Stimulated activated CD4-positive, alpha-beta T cell treated with anti-CD3 and anti-CD28 coated beads, TNF-alpha, amount 100 ng/mL, for 48 hours (primary cell): ENCODE data around the gene KMT5C.

Experiments used
- DNase-seq, 3 donors: peaks; one replicate each; pipeline ENCODE4 v3.0.0-alpha.2; 2020; ENCODE audit warnings: low read depth in 3 of 3

KMT5C gene

DNA sequence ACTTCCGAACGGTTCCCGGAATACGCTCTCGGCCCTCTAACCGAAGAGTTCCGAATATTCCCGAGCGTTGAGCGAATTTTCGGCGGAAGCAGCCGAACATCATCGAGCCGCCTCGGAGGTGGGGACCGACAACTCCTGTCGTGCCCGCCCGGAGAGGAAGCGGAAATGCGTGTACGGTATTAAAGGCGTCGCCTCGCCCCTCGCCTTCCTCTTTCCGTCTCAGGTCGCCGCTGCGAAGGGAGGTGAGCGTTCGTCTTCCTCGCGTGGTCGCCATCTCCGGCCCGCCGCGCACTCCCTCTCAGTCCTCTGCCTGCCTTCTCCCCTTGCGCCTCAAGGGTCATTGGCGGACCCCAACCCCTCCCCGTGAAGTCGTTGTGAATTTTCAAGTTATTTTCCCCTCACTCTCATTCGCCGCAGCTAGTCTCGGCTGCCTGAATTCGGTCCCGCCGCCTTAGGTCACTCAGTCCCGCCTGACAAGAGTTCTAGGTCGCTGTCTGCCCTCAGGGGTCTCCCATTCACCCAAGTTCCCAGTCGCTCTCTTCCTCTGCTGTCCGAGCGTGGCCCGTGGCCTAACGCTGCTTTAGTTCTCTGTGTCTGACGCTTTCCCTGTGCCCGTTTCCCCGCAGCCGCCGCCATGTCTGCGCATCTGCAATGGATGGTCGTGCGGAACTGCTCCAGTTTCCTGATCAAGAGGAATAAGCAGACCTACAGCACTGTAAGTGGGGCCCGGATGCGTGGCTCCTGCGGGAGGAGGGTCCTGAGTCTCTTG, 46.2 kb downstream of the KMT5C start, which contains the start of gene RPL28:
Gene RPL28, plus strand, starts transcription at position 209 of the 769 bp plus-strand sequence. Its CDS starts 426 bp downstream, at position 635.
- DNase-seq = peak; percentile 95 to 97 (median 96)

DNA sequence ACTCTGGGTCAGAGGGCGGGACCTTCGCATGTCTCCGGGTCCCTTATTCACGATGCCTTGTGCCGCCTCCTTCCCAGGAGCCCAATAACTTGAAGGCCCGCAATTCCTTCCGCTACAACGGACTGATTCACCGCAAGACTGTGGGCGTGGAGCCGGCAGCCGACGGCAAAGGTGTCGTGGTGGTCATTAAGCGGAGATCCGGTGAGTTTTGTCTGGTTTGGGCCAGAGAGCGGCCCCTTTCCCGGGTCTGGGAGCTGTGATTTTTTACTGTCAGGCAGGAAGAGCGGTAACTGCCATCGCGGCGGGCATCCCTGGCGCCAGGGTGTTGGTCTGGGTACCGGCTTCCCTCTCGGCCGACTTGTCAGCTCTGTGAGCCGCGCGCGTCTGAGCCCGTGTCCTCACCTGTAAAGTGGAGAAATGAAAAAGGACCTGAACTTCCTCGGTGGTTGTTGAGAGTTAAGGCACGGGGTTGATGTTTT, 46.9 kb downstream of the KMT5C start:
- no peak for DNase-seq

DNA sequence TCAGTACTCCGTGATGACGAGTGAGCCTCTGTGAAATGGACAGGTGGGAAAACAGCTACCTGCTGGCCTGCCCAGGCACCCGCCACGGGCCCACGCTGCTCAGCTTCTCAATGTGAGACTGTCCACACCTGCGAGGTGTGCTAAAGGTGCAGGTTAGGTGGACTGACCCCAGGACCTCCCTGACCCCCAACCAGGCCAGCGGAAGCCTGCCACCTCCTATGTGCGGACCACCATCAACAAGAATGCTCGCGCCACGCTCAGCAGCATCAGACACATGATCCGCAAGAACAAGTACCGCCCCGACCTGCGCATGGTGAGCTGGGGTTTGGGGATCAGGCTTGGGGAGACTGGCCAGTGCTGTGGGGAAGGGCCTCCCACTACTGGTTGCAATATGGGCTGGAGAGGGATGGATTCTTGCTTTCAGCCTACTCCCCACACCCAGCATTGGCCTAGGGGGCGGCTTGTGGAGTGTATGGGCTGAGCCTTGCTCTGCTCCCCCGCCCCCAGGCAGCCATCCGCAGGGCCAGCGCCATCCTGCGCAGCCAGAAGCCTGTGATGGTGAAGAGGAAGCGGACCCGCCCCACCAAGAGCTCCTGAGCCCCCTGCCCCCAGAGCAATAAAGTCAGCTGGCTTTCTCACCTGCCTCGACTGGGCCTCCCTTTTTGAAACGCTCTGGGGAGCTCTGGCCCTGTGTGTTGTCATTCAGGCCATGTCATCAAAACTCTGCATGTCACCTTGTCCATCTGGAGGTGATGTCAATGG, 48.2 kb downstream of the KMT5C start:
- DNase-seq = no peak

DNA sequence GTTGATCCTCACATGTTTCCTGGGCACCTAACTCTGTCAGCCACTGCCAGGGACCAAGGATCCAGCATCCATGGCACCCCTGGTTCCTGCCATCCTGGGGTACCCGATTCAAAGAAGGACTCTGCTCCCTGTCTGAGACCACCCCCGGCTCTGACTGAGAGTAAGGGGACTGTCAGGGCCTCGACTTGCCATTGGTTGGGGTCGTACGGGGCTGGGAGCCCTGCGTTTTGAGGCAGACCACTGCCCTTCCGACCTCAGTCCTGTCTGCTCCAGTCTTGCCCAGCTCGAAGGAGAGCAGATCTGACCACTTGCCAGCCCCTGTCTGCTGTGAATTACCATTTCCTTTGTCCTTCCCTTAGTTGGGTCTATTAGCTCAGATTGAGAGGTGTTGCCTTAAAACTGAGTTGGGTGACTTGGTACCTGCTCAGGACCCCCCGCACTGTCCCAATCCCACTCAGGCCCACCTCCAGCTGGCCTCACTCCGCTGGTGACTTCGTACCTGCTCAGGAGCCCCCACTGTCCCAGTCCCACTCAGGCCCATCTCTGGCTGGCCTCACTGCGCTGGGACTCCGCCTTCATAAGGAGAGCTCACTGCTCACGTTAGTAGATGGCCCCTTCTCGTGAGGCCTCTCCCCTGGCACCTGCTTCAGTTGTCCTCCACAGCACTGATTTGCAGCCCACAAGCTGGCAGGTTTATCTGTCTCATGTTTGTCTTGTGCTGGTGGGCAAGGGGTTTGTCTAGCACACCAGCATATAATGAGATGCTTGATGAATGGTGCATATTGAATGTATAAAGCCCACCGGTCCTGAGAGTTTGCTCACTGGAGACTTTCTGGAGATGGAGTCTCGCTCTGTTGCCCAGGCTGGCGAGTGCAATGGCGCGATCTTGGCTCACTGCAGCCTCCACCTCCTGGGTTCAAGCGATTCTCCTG, 50.0 kb downstream of the KMT5C start:
- no peak for DNase-seq

DNA sequence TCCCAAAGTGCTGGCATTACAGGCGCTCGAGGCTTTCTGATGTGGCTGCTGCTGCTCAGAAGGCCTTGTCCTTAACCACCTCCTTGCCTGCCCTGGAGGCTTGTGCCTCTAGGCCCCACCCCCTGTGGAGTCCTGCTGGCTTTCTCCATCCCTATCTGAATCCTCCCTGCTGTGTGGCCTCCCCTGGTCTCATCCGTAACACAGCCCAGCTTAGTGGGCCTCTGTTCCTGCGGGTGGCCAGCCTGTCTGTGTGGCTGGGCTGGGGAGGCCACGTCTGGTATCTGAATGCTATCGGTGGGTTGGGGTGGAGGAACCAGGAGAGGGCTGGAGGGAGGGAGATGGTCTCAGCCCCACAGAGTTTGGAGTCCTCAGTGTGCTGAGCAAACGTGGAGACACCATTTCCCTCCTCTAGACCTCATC, 50.8 kb downstream of the KMT5C start:
- DNase-seq = no peak

DNA sequence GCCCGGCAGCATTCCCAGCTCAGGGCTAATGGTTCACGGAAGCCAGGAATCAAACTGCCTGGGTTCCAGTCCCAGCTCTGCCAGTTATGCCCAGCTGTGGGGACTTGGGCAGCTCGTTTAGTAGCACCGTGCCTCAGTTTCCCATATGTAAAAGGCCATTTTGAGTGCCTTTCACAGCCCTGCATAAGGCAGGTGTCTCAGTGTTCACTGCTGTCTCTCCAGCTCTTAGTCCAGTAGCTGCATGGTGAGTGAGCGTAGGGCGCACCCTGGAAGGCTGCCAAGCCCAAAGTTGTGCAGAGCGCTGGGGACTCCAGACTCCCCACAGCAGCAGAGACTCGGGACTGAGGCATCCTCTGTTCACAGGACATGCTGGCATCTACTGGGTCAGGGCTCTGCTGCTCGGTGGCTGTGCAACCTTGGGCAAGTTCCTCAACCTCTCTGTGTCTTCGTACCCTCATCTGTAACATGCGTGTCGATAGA, 51.6 kb downstream of the KMT5C start:
- no peak for DNase-seq

DNA sequence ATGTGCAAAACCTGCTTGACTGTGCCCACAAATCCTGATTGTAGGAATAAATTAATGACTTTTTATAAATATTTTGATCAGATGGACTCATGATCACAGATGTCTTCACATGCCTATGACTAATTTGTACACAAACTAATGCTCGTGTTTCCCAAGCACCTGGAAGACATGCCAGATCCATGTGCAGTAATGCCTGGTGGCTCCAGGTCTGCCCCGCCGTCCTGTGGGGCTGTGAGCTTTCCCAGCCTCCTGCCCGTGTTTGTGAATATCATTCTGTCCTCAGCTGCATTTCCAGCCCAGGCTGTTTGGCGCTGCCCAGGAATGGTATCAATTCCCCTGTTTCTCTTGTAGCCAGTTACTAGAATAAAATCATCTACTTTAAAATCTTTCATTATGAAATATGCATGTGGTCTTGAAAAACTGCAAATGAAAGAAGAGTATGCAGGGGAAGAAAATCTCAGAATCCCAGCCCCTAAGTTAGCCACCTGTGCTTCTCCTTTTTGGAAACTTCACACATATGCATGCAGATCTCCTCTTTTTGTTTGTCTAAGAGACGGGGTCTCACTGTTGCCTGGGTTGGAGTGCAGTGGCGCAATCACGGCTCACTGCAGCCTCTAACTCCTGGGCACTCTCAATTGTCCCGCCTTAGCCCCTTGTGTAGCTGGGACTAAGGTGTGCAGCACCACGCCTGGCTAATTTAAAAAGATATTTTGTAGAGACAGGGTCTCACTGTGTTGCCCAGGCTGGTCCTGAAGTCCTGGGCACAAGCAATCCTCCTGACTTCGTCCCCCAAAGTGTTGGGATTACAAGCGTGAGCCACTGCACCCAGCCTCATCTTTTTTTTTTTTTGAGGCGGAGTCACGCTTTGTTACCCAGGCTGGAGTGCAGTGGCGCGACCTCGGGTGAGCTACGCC, 52.3 kb downstream of the KMT5C start:
- DNase-seq = no peak

DNA sequence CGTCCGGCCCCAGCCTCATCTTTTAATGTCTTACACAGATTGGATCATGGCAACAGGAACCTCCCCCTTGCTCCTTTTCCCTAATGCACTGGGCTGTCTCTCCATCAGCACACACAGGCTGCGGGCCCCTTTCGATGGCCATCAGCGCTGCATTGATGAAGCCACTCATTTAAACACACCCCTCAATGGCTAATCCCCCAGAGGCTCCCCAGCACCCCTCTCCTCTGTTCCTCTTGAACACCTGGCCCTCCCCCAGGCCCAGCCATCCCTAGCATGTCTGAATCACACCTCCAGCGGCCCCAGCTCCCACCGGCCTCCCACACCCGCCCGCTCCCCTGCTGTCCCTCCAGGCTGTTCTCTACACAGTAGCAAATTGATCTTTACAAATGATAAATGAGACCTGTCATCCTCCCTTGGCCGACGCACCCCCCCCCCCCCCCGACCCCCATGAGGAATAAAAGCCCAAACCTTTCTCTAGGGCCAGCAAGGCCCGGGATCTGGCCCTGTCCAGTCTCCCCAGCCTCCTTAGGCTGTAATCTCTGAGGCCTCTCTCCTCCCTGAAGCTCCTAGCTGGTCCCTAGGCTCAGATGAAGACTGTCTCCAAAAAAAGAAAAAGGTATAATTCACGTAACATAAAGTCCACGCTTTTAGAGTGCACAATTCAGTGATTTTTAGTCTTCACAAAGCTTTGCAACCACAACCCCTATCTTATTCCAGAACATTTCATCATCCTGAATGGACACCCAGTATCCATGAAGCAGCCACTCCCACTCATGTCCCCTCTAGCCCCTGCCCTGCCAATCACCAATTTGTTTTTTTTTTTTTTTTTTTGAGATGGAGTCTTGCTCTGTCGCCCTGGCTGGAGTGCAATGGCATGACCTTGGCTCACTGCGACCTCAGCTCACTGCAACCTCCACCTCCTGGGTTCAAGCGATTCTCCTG, 53.4 kb downstream of the KMT5C start:
- DNase-seq = no peak
